GM18951 (cell line): ENCODE measurements around the gene ARID3A.
A peak's percentile ranks its signal among the peaks of the same experiment; 100 is the strongest.
"Not testable (repeated sequence)": the region's sequence is repeated elsewhere in the genome, so short reads cannot be mapped to it uniquely, and the experiment has no call there.

ENCODE experiments used
- POLR2A ChIP-seq: IDR thresholded peaks from 4 replicates; pipeline ENCODE4 v1.6.1; 2011; ENCODE audit warnings: mild to moderate bottlenecking; ENCODE audit not compliant: insufficient read length, insufficient read depth; ENCODE audit errors: extremely low read depth
- in situ Hi-C: fragments of 300-500 bp; cut with MboI; formaldehyde crosslinking; loops from one replicate; pipeline ENCODE4 v1.12.0; 2022; ENCODE audit warnings: low sequenced_read_pairs, mixed read lengths, inconsistent platforms; ENCODE audit not compliant: unreplicated experiment

The ARID3A gene

DNA sequence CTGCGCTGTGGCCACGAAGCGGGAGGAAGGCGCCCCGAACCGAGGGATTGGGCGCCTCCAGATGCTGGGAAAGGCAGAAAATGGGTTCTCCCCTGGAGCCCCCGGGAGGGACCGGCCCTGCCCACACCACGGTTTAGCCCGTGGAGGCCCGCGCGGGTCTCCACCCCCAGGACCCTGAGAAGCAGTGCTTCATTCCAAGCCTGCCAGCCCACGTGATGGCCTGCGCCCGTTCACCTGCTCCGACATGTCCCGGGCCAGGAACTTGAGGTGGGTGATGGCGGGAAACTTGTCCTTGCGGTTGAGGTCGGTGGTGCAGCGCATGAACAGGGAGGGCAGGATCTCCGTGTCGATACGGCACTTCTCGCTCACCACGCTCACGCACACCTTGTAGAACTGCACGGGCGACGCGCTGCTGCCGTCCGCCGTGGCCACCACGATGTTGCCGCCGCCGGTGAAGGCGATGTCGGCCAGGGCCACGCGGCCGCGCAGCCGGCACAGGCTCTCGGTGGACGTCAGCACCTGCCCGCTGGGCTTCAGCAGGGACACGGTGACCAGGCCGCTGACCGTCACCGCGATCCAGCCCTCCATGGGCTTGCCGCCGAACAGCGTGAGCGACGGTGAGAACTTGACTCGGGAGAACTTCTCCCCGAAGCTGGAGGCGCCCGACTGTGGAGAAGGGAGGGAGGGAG lies 40.2 kb upstream of the ARID3A start:
- no peak for TF ChIP-seq POLR2A
- in situ Hi-C loops = no loop called here

DNA sequence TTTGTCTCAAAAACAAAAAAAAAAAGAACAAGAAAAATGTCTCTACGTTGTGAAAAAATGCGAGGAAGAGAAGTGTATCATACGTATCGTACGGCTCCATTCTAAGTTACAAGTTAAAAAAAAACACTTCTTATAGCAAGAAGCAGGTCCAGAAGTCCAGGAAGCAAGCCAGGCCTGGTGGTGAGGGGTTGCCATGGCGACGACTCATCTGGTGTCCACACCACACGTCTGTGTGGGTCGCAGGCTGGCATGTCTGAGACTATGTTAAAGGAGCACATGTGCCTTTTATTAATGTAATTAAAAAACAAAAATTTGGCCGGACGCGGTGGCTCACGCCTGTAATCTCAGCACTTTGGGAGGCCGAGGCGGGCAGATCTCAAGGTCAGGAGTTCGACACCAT lies 38.8 kb upstream of the ARID3A start:
- in situ Hi-C loops = no loop called here
- TF ChIP-seq POLR2A = no peak

DNA sequence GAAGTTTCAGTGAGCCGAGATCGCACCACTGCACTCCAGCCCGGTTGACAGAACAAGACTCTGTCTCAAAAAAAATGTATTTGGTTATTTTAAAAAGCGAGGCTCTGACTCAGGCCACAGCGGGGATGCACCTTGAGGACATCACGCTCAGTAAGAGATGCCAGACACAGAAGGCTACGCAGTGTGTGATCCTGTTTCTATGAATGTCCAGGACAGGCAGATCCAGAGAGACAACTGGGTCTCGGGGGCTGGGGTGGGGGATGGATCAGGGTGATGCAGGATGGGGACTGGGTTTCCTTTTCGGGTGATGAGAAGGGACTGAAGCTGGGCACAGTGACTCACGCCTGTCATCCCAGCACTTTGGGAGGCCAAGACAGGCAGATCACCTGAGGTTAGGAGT lies 38.2 kb upstream of the ARID3A start:
- no peak for TF ChIP-seq POLR2A
- in situ Hi-C loops = no loop called here

DNA sequence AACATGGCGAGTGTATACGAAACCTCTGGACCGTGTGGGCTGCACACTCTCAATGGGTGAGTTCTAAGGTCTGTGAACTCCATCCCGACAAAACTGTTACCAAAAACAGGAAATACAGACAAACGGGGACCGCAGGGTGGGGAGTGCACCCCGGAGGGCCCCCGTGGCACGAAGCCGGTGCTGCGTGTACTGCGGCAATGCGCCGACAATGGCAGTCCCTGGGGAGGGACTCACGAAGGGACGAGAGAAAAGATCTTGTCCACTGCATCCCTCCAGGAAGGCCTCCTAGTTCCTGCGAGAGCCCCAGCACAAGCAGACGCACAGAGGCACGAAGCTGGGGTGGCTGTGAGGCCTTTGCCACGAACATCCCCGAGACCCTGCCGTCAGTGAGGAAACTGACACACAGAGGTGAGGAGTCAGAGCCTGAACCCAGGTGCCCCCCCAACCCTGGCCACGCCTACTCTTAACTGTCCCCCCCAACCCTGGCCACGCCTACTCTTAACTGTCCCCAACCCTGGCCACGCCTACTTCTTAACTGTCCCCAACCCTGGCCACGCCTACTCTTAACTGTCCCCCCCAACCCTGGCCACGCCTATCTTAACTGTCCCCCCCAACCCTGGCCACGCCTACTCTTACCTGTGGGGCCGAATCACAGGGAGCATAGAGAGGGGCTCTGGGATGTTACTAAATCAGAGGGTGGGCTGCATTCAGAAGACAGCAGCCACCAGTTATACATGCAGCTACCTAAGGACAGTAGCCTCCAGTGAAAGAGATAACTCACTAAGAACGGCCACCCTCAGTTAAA lies 37.1 kb upstream of the ARID3A start:
- no peak for TF ChIP-seq POLR2A
- in situ Hi-C loops = no loop called here

DNA sequence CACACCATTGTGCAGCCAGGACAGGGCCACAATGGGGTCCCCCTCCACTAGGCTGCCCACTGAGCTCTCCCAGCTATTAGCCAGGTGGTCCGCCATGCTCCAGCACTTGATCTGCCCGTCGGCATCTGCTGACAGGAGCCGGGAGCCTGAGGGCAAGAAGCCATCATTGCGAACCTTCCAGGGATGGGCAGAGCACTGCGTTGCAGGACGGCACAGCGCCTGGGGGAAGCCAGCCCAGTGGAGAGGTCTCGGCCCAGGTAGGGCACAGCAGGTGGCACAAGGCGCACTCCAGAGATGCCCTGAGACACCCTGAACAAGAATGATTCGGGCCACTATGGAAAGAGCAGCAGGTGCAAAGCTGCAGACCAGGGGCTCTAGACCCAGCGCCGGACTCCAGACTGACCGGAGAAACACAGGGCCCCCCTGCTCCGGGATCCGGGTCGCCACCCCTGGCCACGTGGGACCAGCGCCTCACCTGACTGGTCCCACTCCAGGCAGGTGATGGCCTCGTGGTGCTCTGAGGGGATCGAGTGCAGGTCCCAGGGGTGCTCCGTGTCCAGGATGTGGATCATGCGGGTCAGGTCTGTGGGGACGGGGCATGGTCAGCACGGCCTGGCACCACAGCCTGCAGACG lies 36.1 kb upstream of the ARID3A start:
- TF ChIP-seq POLR2A = no peak
- in situ Hi-C loops = no loop called here

DNA sequence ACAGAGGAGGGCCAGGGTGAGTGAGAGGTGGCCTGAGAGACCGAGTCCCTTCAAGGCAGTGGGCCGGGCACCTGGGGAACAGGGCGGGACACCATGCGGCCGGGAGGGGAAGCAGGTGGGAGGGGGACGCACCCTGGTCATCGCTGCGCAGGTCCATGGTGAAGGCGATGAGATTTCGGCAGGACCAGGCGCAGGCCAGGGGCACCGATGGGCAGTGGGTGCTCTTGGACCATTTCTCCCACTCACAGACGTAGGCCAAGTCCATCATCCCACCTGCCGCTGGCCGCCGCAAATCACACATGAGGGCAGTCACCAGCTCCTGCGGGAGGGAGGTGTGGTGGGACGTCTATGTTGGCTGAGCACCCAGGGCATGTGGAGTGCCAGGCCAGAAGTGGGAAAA lies 35.0 kb upstream of the ARID3A start:
- TF ChIP-seq POLR2A = no peak
- in situ Hi-C loops = no loop called here

DNA sequence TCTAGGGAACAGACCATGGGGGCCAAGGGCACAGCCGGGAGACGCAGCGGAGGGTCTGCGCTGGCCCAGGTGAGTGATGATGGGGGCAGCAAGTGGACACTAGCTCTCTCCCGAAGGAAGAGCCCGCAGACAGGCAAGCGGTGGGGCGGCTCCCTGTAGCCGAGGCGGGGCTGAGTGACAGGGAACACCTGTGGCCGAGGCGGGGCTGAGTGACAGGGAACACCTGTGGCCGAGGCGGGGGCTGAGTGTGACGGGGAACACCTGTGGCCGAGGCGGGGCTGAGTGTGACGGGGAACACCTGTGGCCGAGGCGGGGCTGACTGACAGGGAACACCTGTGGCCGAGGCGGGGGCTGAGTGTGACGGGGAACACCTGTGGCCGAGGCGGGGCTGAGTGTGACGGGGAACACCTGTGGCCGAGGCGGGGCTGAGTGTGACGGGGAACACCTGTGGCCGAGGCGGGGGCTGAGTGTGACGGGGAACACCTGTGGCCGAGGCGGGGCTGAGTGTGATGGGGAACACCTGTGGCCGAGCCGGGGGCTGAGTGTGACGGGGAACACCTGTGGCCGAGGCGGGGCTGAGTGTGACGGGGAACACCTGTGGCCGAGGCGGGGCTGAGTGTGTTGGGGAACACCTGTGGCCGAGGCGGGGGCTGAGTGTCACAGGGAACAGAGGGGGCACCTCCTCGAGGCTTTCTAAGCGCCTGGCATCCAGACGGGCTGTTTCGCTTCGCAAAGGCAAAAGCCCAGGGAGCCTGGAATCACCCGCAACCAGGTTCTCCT lies 34.2 kb upstream of the ARID3A start:
- in situ Hi-C loops = not testable (repeated sequence)

DNA sequence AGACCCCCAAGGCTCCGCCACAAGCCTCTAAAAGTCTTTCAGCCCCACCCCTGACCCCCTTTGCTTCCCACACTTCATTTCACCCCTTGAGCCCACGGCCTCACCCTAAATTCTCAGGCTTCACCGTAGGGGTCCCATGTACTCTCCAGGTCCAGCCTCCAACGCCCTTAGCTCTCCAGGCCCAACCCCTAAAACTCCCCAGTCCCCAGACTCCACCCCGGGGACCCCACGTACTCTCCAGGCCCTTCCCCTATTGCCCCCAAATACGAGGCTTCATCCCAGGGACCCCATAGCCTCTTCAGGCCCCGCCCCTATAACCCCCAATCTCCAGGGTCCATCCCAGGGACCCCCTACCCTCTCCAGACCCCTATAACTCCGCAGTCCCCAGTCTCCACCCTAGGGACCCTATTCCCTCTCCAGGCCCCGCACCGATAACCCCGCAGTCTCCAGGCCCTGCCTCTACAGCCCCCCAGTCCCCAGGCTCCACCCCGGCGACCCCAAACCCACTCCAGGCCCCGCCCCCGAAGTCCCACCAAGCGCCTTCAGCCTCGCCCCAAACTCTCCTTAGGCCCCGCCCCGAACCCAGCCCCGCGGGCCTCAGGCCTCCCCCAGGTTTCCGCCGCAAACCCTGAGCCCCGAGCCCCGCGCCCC lies 33.5 kb upstream of the ARID3A start:
- TF ChIP-seq POLR2A = no peak
- in situ Hi-C loops = no loop called here

DNA sequence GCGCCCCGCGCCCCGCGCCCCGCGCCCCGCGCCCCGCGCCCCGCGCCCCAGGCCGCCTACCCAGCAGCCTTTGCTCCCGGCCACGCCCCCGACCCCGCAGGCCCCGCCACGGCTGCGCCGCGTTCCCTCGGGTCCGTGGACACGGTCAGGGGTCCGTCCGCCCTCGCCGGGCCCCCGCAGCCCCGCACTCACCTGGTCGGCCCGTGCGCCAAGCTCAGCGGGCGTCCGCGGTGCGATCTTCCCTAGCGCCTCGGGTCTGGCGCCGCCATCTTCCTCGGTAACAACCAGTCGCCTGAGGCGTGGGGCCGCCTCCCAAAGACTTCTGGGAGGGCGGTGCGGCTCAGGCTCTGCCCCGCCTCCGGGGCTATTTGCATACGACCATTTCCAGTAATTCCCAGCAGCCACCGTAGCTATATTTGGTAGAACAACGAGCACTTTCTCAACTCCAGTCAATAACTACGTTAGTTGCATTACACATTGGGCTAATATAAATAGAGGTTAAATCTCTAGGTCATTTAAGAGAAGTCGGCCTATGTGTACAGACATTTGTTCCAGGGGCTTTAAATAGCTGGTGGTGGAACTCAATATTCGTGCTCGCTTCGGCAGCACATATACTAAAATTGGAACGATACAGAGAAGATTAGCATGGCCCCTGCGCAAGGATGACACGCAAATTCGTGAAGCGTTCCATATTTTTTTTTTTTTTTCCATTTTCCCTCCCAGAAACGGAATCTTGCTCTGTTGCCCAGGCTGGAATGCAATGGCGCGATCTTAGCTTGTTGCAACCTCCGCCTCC lies 32.7 kb upstream of the ARID3A start, which contains the start of the genes MED16 and RNU6-9:
TSS of gene MED16 (minus strand) at position 294 of the 796 bp plus-strand sequence. CDS start 2,056 bp downstream, outside the sequence.
TSS of gene RNU6-9 (plus strand) at position 591 of the 796 bp plus-strand sequence.
- TF ChIP-seq POLR2A = peak; percentile 81
- in situ Hi-C loops = no loop called here

DNA sequence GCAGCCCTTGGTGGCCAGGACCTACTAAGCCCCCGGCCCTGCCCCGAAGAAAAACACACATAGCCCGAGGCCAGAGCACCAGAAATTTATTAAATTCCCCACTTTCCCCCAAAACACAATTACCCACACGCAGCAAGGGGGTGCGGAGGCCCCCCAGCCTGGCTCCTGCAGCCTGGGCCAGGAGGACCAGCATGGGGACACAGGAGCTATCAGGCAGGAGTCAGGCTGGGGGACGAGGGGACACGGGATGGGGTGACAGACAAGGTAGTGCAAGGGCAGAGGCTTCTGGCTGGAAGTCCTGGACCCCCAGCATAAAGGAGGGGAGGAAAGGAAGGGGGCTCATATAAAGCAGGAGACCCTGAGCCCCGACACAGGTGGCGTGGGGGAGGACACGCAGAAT lies 29.4 kb upstream of the ARID3A start:
- in situ Hi-C loops = no loop called here
- TF ChIP-seq POLR2A = no peak

DNA sequence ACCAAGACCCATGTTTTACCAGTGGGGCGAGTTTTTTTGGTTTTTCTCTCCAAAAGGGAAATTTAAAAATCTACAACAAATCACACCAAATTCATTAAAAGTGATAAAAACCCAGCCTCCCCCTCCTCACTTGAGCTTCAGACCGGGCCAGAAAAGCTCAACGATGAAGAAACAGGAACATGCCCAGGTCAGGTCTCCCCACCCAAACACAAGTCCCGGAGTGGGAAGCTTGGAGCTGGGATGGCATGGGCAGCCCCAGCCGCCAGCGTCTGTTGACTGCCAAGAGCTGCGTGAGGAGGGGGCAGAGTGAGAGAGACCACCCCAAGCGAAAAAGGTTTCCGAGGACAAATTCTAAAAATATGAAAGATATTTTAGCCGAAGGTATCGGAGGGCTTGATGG lies 28.8 kb upstream of the ARID3A start:
- in situ Hi-C loops = no loop called here
- TF ChIP-seq POLR2A = no peak
